ENCODE results near the gene RALGDS.

GRCh38 chr9:133151601-133152525 lies 30.8 kb upstream of the RALGDS start:
- TF ChIP-seq CTCF (IDR thresholded peaks at IDR 0.05) (no peak), ZFX (IDR thresholded peaks at IDR 0.05; ENCODE audit: borderline replicate concordance) (no peak)
